A673 (cell line): Measurements from ENCODE around the gene A3GALT2.

Source experiments
- CTCF ChIP-seq: fragments of 300-800, 200-600 bp; sonication (generic); conservative IDR thresholded peaks from 2 replicates; pipeline ENCODE4 v1.5.1; 2017; ENCODE audit warnings: low read depth, mild to moderate bottlenecking, antibody characterized with exemption, low read length, moderate library complexity, mixed read lengths
- EZH2 ChIP-seq: fragments of 200-600 bp; sonication (generic); IDR thresholded peaks from 2 replicates; pipeline ENCODE4 v1.6.1; 2017; ENCODE audit warnings: borderline replicate concordance, low read depth, mild to moderate bottlenecking, mixed read lengths, antibody characterized with exemption, low read length; ENCODE audit not compliant: poor library complexity, severe bottlenecking

GRCh38 chr1:33314416-33314815 lies 6.5 kb downstream of the A3GALT2 start:
- TF ChIP-seq CTCF (no peak), EZH2 (no peak)
